Measurements from ENCODE around the gene COLQ.
"Not testable (repeated sequence)": the region's sequence is repeated elsewhere in the genome, so short reads cannot be mapped to it uniquely, and the experiment has no call there.

The COLQ gene

GRCh38 chr3:15521573-15521965 lies at the start of gene COLQ:
COLQ (minus strand) TSS chr3:15521706; CDS start chr3:15521625, 81 bp downstream.
- DNase-seq = no peak

- DNase-seq = no peak
Observed at GRCh38 chr3:15563190-15563589, 41.7 kb upstream of the COLQ start.

- DNase-seq = no peak
Observed at GRCh38 chr3:15562560-15562959, 41.1 kb upstream of the COLQ start.

GRCh38 chr3:15558581-15558980 lies 37.1 kb upstream of the COLQ start:
- DNase-seq = no peak

GRCh38 chr3:15557511-15557946 lies 36.0 kb upstream of the COLQ start:
- peak; percentile 18 for DNase-seq

GRCh38 chr3:15556512-15556911 lies 35.0 kb upstream of the COLQ start:
- DNase-seq = no peak

- no peak for DNase-seq
Observed at GRCh38 chr3:15553749-15554148, 32.2 kb upstream of the COLQ start.

GRCh38 chr3:15551902-15552301 lies 30.4 kb upstream of the COLQ start:
- no peak for DNase-seq

- DNase-seq = no peak
Observed at GRCh38 chr3:15549846-15550245, 28.3 kb upstream of the COLQ start.

- DNase-seq = no peak
Observed at GRCh38 chr3:15542614-15543013, 21.1 kb upstream of the COLQ start.

- no peak for DNase-seq
Observed at GRCh38 chr3:15541371-15541770, 19.9 kb upstream of the COLQ start.

- DNase-seq = no peak
Observed at GRCh38 chr3:15539066-15539465, 17.6 kb upstream of the COLQ start.

GRCh38 chr3:15538345-15538744 lies 16.8 kb upstream of the COLQ start:
- no peak for DNase-seq

- no peak for DNase-seq
Observed at GRCh38 chr3:15536856-15537255, 15.3 kb upstream of the COLQ start.

GRCh38 chr3:15535732-15536131 lies 14.2 kb upstream of the COLQ start:
- no peak for DNase-seq

- not testable (repeated sequence) for DNase-seq
Observed at GRCh38 chr3:15532614-15533013, 11.1 kb upstream of the COLQ start.

GRCh38 chr3:15531346-15531745 lies 9.8 kb upstream of the COLQ start:
- DNase-seq = no peak

- DNase-seq = no peak
Observed at GRCh38 chr3:15528854-15529537, 7.5 kb upstream of the COLQ start.

GRCh38 chr3:15527031-15527459 lies 5.5 kb upstream of the COLQ start:
- DNase-seq = no peak

- DNase-seq = no peak
Observed at GRCh38 chr3:15525790-15526189, 4.3 kb upstream of the COLQ start.

GRCh38 chr3:15523660-15524417 lies 2.3 kb upstream of the COLQ start:
- DNase-seq = no peak

GRCh38 chr3:15522016-15522415 lies 510 bp upstream of the COLQ start:
- no peak for DNase-seq

GRCh38 chr3:15520804-15521572 lies 518 bp downstream of the COLQ start:
- DNase-seq = no peak

GRCh38 chr3:15520185-15520584 lies 1.3 kb downstream of the COLQ start:
- no peak for DNase-seq

Measured in NCI-H748 treated with DMSO at 0.1 percent for 48 hours (cell line).